BLaER1 treated with 17β-estradiol and CSF1 and Interleukin-3, amounts not matched to agents 10 nM and 100 nM (cell line): ENCODE data around the gene DFFB.
A peak's percentile ranks its signal among the peaks of the same experiment; 100 is the strongest.

Source experiments
- H3K27ac ChIP-seq, 11 experiments: shearing (Covaris generic); formaldehyde crosslinking; 2 replicates each; pipeline ENCODE4 v1.8.1; 2022
- H3K27me3 ChIP-seq, 11 experiments: shearing (Covaris generic); formaldehyde crosslinking; 2 replicates each; pipeline ENCODE4 v1.8.1; 2022
- H3K36me3 ChIP-seq, 11 experiments: shearing (Covaris generic); formaldehyde crosslinking; 2 replicates each; pipeline ENCODE4 v1.8.1; 2022
- H3K4me1 ChIP-seq, 10 experiments: shearing (Covaris generic); formaldehyde crosslinking; 2 replicates each; pipeline ENCODE4 v1.8.1; 2022
- H3K4me2 ChIP-seq, 11 experiments: shearing (Covaris generic); formaldehyde crosslinking; 2 replicates each; pipeline ENCODE4 v1.8.1; 2022
- H3K4me3 ChIP-seq, 10 experiments: shearing (Covaris generic); formaldehyde crosslinking; 2 replicates each; pipeline ENCODE4 v1.8.1; 2022
- H3K9ac ChIP-seq, 11 experiments: shearing (Covaris generic); formaldehyde crosslinking; 2 replicates each; pipeline ENCODE4 v1.8.1; 2022
- H3K9me3 ChIP-seq, 11 experiments: shearing (Covaris generic); formaldehyde crosslinking; replicated peaks in 1 of 11; 2 replicates each; pipeline ENCODE4 v1.8.1; 2022
- H4K20me1 ChIP-seq, 11 experiments: shearing (Covaris generic); formaldehyde crosslinking; 2 replicates each; pipeline ENCODE4 v1.8.1; 2022
- Cebpa-rat ChIP-seq, 11 experiments: shearing (Covaris generic); IDR thresholded peaks; 2 replicates each; pipeline ENCODE4 v1.8.1; 2022

DFFB gene

GRCh38 chr1:3890389-3891328 is 33.4 kb downstream of the DFFB start:
- Histone ChIP-seq H3K9ac (peak overlapping the region in 6 of 11 experiments; percentile 8 to 56 (median 30); a peak in 7 of 22 replicates), H3K9me3 (no peaks in the 10 kb centered on the region), H4K20me1 (peaks cover 46 to 95% (median 77%) of the 10 kb centered on the region in 11 experiments), H3K4me1 (peaks cover 29 to 38% (median 33%) of the 10 kb centered on the region in 10 experiments), H3K27ac (peak overlapping the region in 5 of 11 experiments; percentile 2 to 29 (median 14); a peak in 5 of 22 replicates), H3K4me3 (peak overlapping the region in 5 of 10 experiments; percentile 10 to 47 (median 36); a peak in 6 of 20 replicates), H3K4me2 (peak overlapping the region; percentile 24 to 97 (median 79)), H3K36me3 (peaks cover 66 to 85% (median 69%) of the 10 kb centered on the region in 11 experiments), H3K27me3 (no peaks in the 10 kb centered on the region)
- TF ChIP-seq Cebpa-rat (IDR thresholded peaks at IDR 0.05): no peak

GRCh38 chr1:3891329-3891865 is 34.1 kb downstream of the DFFB start:
- no peaks in the 10 kb centered on the region for H3K9me3 ChIP-seq
- no peak for TF ChIP-seq Cebpa-rat (IDR thresholded peaks at IDR 0.05)
- H3K4me1 ChIP-seq: peaks cover 29 to 39% (median 34%) of the 10 kb centered on the region in 10 experiments
- peak overlapping the region in 5 of 11 experiments; percentile 8 to 56 (median 32); a peak in 7 of 22 replicates for H3K9ac ChIP-seq
- peak overlapping the region in 5 of 11 experiments; percentile 1 to 29 (median 21); a peak in 4 of 22 replicates for H3K27ac ChIP-seq
- peaks cover 53 to 95% (median 79%) of the 10 kb centered on the region in 11 experiments for H4K20me1 ChIP-seq
- no peaks in the 10 kb centered on the region for H3K27me3 ChIP-seq
- peak overlapping the region; percentile 24 to 97 (median 79) for H3K4me2 ChIP-seq
- H3K4me3 ChIP-seq: peak overlapping the region in 5 of 10 experiments; percentile 10 to 47 (median 36); a peak in 6 of 20 replicates
- peaks cover 61 to 85% (median 69%) of the 10 kb centered on the region in 11 experiments for H3K36me3 ChIP-seq

GRCh38 chr1:3892748-3893147 is 35.5 kb downstream of the DFFB start:
- Histone ChIP-seq H3K4me1 (peaks cover 29 to 49% (median 41%) of the 10 kb centered on the region in 10 experiments), H3K36me3 (peaks cover 52 to 82% (median 61%) of the 10 kb centered on the region in 11 experiments), H3K9me3 (peaks cover 3 to 6% (median 5%) of the 10 kb centered on the region in 11 experiments), H3K27me3 (no peaks in the 10 kb centered on the region), H3K9ac (0 out of 22 replicates have a peak overlapping the region, but pooled peaks of 1 of the 11 experiments have one; percentile 17), H3K4me2 (peak overlapping the region; percentile 15 to 53 (median 36); a peak in 15 of 22 replicates), H3K4me3 (no peak overlapping the region), H3K27ac (no peak overlapping the region; a peak in 1 of 22 replicates), H4K20me1 (peaks cover 57 to 95% (median 88%) of the 10 kb centered on the region in 11 experiments)
- no peak for TF ChIP-seq Cebpa-rat (IDR thresholded peaks at IDR 0.05)

GRCh38 chr1:3893190-3893589 is 35.9 kb downstream of the DFFB start:
- no peak overlapping the region; a peak in 1 of 22 replicates for H3K27ac ChIP-seq

GRCh38 chr1:3894626-3895278 is 37.5 kb downstream of the DFFB start:
- peaks cover 34 to 69% (median 50%) of the 10 kb centered on the region in 11 experiments for H3K36me3 ChIP-seq
- H4K20me1 ChIP-seq: peaks cover 57 to 79% (median 74%) of the 10 kb centered on the region in 11 experiments
- H3K4me1 ChIP-seq: peaks cover 36 to 60% (median 45%) of the 10 kb centered on the region in 10 experiments
- no peak overlapping the region for H3K4me3 ChIP-seq
- TF ChIP-seq Cebpa-rat (IDR thresholded peaks at IDR 0.05): no peak
- H3K27me3 ChIP-seq: no peaks in the 10 kb centered on the region
- no peak overlapping the region for H3K9ac ChIP-seq
- peaks cover 11 to 19% (median 15%) of the 10 kb centered on the region in 11 experiments for H3K9me3 ChIP-seq
- no peak overlapping the region for H3K4me2 ChIP-seq
- no peak overlapping the region for H3K27ac ChIP-seq

More at GRCh38 chr1:3893190-3893589, 35.9 kb downstream of the DFFB start:
- Histone ChIP-seq H3K9ac (0 out of 22 replicates have a peak overlapping the region, but pooled peaks of 1 of the 11 experiments have one; percentile 17), H3K36me3 (peaks cover 50 to 82% (median 61%) of the 10 kb centered on the region in 11 experiments), H3K4me3 (no peak overlapping the region), H3K4me2 (peak overlapping the region; percentile 15 to 53 (median 36); a peak in 19 of 22 replicates), H4K20me1 (peaks cover 57 to 91% (median 85%) of the 10 kb centered on the region in 11 experiments), H3K27me3 (no peaks in the 10 kb centered on the region), H3K9me3 (peaks cover 7 to 11% (median 9%) of the 10 kb centered on the region in 11 experiments), H3K4me1 (peaks cover 29 to 49% (median 41%) of the 10 kb centered on the region in 10 experiments)
- TF ChIP-seq Cebpa-rat (IDR thresholded peaks at IDR 0.05): no peak

- no peaks in the 10 kb centered on the region for H3K27me3 ChIP-seq
- H3K9me3 ChIP-seq: peaks cover 11 to 19% (median 15%) of the 10 kb centered on the region in 11 experiments
- no peak overlapping the region for H3K4me2 ChIP-seq
- H3K36me3 ChIP-seq: peaks cover 28 to 63% (median 44%) of the 10 kb centered on the region in 11 experiments
- peaks cover 52 to 72% (median 67%) of the 10 kb centered on the region in 11 experiments for H4K20me1 ChIP-seq
- TF ChIP-seq Cebpa-rat (IDR thresholded peaks at IDR 0.05): no peak
- no peak overlapping the region for H3K4me3 ChIP-seq
- no peak overlapping the region for H3K27ac ChIP-seq
- H3K9ac ChIP-seq: no peak overlapping the region
- H3K4me1 ChIP-seq: peaks cover 32 to 53% (median 40%) of the 10 kb centered on the region in 10 experiments
Observed at GRCh38 chr1:3895279-3895950, 38.1 kb downstream of the DFFB start.

- H3K9me3 ChIP-seq: peaks cover 11 to 19% (median 15%) of the 10 kb centered on the region in 11 experiments
- peaks cover 27 to 48% (median 35%) of the 10 kb centered on the region in 10 experiments for H3K4me1 ChIP-seq
- no peaks in the 10 kb centered on the region for H3K27me3 ChIP-seq
- peak overlapping the region in 2 of 11 experiments; percentile 14 to 26; a peak in 1 of 22 replicates for H3K4me2 ChIP-seq
- TF ChIP-seq Cebpa-rat (IDR thresholded peaks at IDR 0.05): no peak
- peaks cover 47 to 67% (median 62%) of the 10 kb centered on the region in 11 experiments for H4K20me1 ChIP-seq
- H3K27ac ChIP-seq: no peak overlapping the region
- no peak overlapping the region for H3K4me3 ChIP-seq
- H3K9ac ChIP-seq: no peak overlapping the region
- peaks cover 26 to 59% (median 42%) of the 10 kb centered on the region in 11 experiments for H3K36me3 ChIP-seq
Observed at GRCh38 chr1:3895951-3896325, 38.7 kb downstream of the DFFB start.
